ENCODE measurements around the gene STON2.

DNA sequence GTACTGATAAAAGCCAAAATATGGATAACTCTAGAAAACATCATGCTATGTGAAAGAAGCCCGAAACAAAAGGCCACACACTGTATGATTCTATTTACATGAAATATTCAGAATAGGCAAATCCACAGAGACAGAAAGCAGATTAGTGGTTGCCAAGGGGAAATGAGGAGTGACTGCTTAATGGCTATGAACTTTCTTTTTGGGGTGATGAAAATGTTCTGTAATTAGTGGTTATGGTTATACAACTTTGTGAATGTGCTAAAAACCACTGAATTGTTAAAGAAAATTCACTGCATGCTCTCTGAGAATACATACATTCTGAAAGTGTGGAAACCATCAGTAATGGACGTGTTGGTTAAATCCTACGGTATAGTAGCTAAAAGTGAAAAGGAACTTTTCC, 39.9 kb upstream of the STON2 start:
- TF ChIP-seq CTCF (IDR thresholded peaks at IDR 0.05): no peak
- no peak for TF ChIP-seq POLR2A (IDR thresholded peaks at IDR 0.05)
